ENCODE measurements around the gene MYT1. TPM values are rescaled to one million over a fixed set of nuclear protein-coding genes. Genes with fewer than 3 reads are reported as not detected.
"Not testable (repeated sequence)": the region's sequence is repeated elsewhere in the genome, so short reads cannot be mapped to it uniquely, and the experiment has no call there.

Gene MYT1
- total RNA-seq, 1 donor from 2014 or later, result 2.3 TPM

DNA sequence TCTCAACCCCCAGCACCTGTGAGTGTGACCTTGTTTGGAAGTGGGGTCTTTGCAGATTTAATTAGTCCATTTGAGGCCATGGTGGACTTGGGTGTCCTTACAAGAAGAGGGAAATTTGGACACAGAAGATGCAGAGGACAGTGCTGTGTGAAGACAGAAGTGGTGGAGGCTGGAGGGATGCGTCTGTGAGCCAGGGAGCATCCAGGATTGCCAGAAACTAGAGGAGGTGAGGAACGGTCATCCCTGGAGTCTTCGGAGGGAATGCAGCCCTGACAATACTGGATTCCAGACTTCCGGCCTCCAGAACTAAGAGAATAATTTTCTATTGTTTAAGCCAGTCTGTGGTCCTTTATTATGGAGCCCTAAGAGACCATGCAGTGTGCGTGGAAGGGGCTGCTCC lies 34.0 kb upstream of the MYT1 start:
- no peaks in the 10 kb centered on the region for H3K4me1 Mint-ChIP-seq (ENCODE audit: low read depth)

DNA sequence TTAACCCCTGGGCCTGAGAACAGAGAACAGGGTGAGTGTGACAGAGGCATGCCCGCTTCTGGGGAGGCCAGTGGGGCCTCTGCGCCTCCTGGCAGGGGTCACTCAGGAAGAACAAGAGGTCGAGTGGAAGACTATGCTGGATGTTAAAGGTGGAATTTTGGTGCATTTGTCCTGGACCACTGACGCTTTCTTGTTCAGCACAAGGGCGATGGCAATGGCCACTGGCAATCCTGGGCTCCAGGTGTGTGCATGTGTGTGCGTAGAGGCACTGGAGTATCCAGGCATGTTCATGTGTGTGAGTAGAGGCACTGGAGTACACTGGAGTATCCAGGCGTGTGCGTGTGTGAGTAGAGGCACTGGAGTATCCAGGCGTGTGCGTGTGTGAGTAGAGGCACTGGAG lies 33.4 kb upstream of the MYT1 start:
- DNase-seq (ENCODE audit: low spot score, unreplicated experiment), result no peak
- Mint-ChIP-seq H3K36me3 (ENCODE audit: insufficient read depth) (peaks cover 2% of the 10 kb centered on the region), H3K4me3 (ENCODE audit: low read depth) (no peak overlapping the region), H3K9me3 (ENCODE audit: low read depth) (peaks cover 6% of the 10 kb centered on the region), H3K27me3 (peaks cover 18% of the 10 kb centered on the region), H3K27ac (no peak overlapping the region), H3K4me1 (ENCODE audit: low read depth) (no peaks in the 10 kb centered on the region)
- TF ChIP-seq, protein P1, sequence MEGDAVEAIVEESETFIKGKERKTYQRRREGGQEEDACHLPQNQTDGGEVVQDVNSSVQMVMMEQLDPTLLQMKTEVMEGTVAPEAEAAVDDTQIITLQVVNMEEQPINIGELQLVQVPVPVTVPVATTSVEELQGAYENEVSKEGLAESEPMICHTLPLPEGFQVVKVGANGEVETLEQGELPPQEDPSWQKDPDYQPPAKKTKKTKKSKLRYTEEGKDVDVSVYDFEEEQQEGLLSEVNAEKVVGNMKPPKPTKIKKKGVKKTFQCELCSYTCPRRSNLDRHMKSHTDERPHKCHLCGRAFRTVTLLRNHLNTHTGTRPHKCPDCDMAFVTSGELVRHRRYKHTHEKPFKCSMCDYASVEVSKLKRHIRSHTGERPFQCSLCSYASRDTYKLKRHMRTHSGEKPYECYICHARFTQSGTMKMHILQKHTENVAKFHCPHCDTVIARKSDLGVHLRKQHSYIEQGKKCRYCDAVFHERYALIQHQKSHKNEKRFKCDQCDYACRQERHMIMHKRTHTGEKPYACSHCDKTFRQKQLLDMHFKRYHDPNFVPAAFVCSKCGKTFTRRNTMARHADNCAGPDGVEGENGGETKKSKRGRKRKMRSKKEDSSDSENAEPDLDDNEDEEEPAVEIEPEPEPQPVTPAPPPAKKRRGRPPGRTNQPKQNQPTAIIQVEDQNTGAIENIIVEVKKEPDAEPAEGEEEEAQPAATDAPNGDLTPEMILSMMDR (IDR thresholded peaks at IDR 0.05; ENCODE audit: unreplicated experiment), result no peak

More for the DNA sequence above, 34.0 kb upstream of the MYT1 start:
- Mint-ChIP-seq H3K27ac (no peak overlapping the region), H3K4me3 (ENCODE audit: low read depth) (no peak overlapping the region), H3K27me3 (peaks cover 13% of the 10 kb centered on the region), H3K36me3 (ENCODE audit: insufficient read depth) (peaks cover 2% of the 10 kb centered on the region), H3K9me3 (ENCODE audit: low read depth) (peaks cover 6% of the 10 kb centered on the region)
- TF ChIP-seq, protein P1 (IDR thresholded peaks at IDR 0.05; ENCODE audit: unreplicated experiment), result no peak
- DNase-seq (ENCODE audit: low spot score, unreplicated experiment), result no peak

DNA sequence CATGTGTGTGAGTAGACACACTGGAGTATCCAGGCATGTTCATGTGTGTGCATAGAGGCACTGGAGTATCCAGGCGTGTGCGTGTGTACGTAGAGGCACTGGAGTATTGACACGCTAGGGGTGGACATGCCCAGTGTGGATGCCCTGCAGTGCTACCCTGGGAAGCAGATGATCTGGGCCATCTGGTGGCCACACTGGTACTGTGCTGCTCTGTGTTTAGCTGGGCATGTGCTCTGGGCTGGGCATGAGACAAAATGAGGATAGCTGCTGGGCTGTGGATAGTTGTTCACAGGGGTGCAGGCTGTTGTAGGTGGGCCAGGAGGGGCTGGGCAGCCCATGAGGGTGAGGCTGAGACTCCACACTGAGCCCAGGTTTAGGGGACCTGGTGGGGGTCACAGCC lies 32.8 kb upstream of the MYT1 start:
- TF ChIP-seq, protein P1 (IDR thresholded peaks at IDR 0.05; ENCODE audit: unreplicated experiment), result peak; percentile 12
- no peaks in the 10 kb centered on the region for H3K4me1 Mint-ChIP-seq (ENCODE audit: low read depth)
- no peak for DNase-seq (ENCODE audit: low spot score, unreplicated experiment)

DNA sequence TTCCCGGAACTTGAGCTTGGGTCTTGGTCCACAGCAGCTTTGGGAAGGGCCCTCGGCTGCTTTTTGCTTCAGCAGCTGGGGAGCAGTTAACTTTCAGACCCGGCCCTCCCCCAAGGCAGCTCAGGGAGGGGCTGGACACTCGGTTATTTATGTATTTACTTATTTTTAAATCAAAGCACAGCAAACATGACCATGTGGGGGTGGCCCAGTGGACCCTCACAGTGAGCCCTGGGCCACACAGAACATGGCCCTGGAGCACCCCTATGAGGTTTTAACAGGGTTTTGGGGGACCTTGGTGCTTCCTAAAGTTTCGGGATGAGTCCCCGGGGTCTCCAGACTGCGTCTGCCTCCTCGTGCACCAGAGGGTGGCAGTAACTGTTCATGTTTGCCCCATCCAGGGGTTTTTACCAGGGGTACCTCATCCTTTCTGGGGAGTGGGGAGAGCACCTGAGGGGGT lies 30.3 kb upstream of the MYT1 start:
- peaks cover 19% of the 10 kb centered on the region for H3K27me3 Mint-ChIP-seq
- no peak for DNase-seq (ENCODE audit: low spot score, unreplicated experiment)
- peaks cover 3% of the 10 kb centered on the region for H3K9me3 Mint-ChIP-seq (ENCODE audit: low read depth)
- H3K36me3 Mint-ChIP-seq (ENCODE audit: insufficient read depth), result no peaks in the 10 kb centered on the region
- H3K4me3 Mint-ChIP-seq (ENCODE audit: low read depth), result no peak overlapping the region
- no peaks in the 10 kb centered on the region for H3K4me1 Mint-ChIP-seq (ENCODE audit: low read depth)
- no peak overlapping the region for H3K27ac Mint-ChIP-seq
- TF ChIP-seq, protein P1 (IDR thresholded peaks at IDR 0.05; ENCODE audit: unreplicated experiment), result no peak

More for the DNA sequence above, 32.8 kb upstream of the MYT1 start:
- H3K4me3 Mint-ChIP-seq (ENCODE audit: low read depth), result no peak overlapping the region
- peaks cover 22% of the 10 kb centered on the region for H3K27me3 Mint-ChIP-seq
- peaks cover 2% of the 10 kb centered on the region for H3K36me3 Mint-ChIP-seq (ENCODE audit: insufficient read depth)
- peaks cover 6% of the 10 kb centered on the region for H3K9me3 Mint-ChIP-seq (ENCODE audit: low read depth)
- H3K27ac Mint-ChIP-seq, result no peak overlapping the region

DNA sequence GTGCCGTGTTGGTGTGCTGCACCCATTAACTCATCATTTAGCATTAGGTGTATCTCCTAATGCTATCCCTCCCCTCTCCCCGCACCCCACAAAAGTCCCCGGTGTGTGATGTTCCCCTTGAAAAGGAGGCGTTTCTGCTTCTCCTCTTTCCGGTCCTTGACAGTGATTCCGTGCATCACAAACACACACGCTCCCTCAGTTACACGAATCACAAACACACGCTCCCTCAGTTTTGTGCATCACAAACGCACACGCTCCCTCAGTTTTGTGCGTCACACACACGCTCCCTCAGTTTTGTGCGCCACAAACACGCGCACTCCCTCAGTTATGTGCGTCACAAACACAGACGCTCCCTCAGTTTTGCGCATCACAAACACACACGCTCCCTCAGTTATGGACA lies 29.5 kb upstream of the MYT1 start:
- peaks cover 16% of the 10 kb centered on the region for H3K27me3 Mint-ChIP-seq
- not testable (repeated sequence) for H3K27ac Mint-ChIP-seq; H3K36me3 Mint-ChIP-seq (ENCODE audit: insufficient read depth); H3K4me3 Mint-ChIP-seq (ENCODE audit: low read depth); H3K9me3 Mint-ChIP-seq (ENCODE audit: low read depth); H3K4me1 Mint-ChIP-seq (ENCODE audit: low read depth); DNase-seq (ENCODE audit: low spot score, unreplicated experiment)

DNA sequence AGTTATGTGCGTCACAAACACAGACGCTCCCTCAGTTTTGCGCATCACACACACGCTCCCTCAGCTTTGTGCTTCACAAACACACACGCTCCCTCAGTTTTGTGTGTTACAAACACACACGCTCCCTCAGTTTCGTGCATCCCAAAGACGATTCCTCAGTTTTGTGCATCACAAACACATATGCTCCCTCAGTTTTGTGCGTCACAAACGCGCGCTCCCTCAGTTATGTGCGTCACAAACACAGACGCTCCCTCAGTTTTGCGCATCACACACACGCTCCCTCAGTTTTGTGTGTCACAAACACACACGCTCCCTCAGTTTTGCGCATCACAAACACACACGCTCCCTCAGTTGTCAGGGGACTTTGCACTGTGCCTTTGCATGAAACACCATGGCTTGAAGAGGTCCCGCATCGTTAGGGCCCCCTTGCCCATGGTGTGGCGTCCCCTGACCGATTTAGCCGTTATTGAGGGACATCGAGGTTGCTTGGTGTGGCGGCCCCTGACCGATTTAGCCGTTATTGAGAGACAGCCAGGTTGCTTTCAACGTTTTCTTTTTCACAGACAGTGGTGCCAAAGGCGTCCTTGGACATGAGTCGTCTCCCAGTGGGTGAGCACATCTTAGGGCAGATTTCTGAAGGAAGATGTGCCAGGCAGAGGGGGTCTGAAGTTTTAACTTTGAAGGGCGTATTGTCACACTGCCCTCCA lies 28.1 kb upstream of the MYT1 start:
- Mint-ChIP-seq H3K27me3 (peaks cover 9% of the 10 kb centered on the region), H3K4me3 (ENCODE audit: low read depth) (no peak overlapping the region), H3K27ac (peak overlapping the region; percentile 30), H3K4me1 (ENCODE audit: low read depth) (peaks cover 11% of the 10 kb centered on the region), H3K36me3 (ENCODE audit: insufficient read depth) (no peaks in the 10 kb centered on the region), H3K9me3 (ENCODE audit: low read depth) (no peaks in the 10 kb centered on the region)
- DNase-seq (ENCODE audit: low spot score, unreplicated experiment), result no peak
- TF ChIP-seq, protein P1 (IDR thresholded peaks at IDR 0.05; ENCODE audit: unreplicated experiment), result no peak

Data from progenitor cell of endocrine pancreas (in vitro differentiated cells).